Endothelial cell of umbilical vein (primary cell): ENCODE data around the gene XXYLT1. TPM values are rescaled to one million over a fixed set of nuclear protein-coding genes. Genes with fewer than 3 reads are reported as not detected.
A peak's percentile ranks its signal among the peaks of the same experiment; 100 is the strongest.

Source experiments
- BruUV-seq: library from RNA; stranded (reverse); fragments of 400-500 nt; replicated peaks from 2 replicates; lab custom pipeline; 2021; lab: Mats Ljungman, UMichigan
- CTCF ChIA-PET: fragments of 300-600, 350-600 bp; sonication (Branson Sonifier 250); formaldehyde crosslinking; loops from one replicate; lab custom pipeline; 2021; ENCODE audit warnings: antibody characterized with exemption, inconsistent platforms; lab: Charles Lee
- POLR2A ChIA-PET: fragments of 300-600, 350-600 bp; sonication (Branson Sonifier 250); formaldehyde crosslinking; loops from one replicate; lab custom pipeline; 2021; ENCODE audit warnings: antibody characterized with exemption, inconsistent platforms; lab: Charles Lee
- DNase-seq: peaks from one replicate; pipeline ENCODE4 v3.0.0-alpha.2; 2011; ENCODE audit warnings: low read depth, low spot score
- FAIRE-seq: peaks from 2 replicates; lab custom pipeline; 2011; peaks lifted over from hg19 to GRCh38; lab: Jason Lieb, UNC
- H2AFZ ChIP-seq: 2 replicates; pipeline ENCODE4 v1.6.0; 2012; ENCODE audit warnings: low read depth, low read length, control low read depth, inconsistent platforms
- H3K27ac ChIP-seq: 2 replicates; pipeline ENCODE4 v1.5.1; 2011; ENCODE audit warnings: low read depth, mild to moderate bottlenecking, control low read depth, low read length, moderate library complexity; ENCODE audit not compliant: insufficient read depth
- H3K27me3 ChIP-seq, 2 experiments: 2 replicates each; pipeline versions ENCODE4 v1.6.0 to v1.6.1; 2011; ENCODE audit warnings: low read length in 2 of 2, mixed read lengths in 1 of 2; ENCODE audit not compliant: control insufficient read depth in 2 of 2, insufficient read depth in 2 of 2
- H3K36me3 ChIP-seq, 2 experiments: 2 replicates in 1 of 2; 3 replicates in 1 of 2; pipeline ENCODE4 v1.5.1; 2011; ENCODE audit warnings: low read length in 2 of 2, mild to moderate bottlenecking in 1 of 2, moderate library complexity in 1 of 2; ENCODE audit not compliant: control insufficient read depth in 2 of 2, insufficient read depth in 2 of 2; ENCODE audit errors: extremely low read depth in 1 of 2
- H3K4me1 ChIP-seq: 3 replicates; pipeline ENCODE4 v1.5.1; 2011; ENCODE audit warnings: mild to moderate bottlenecking, low read length; ENCODE audit not compliant: control insufficient read depth, insufficient read depth; ENCODE audit errors: extremely low read depth
- H3K4me2 ChIP-seq: 2 replicates; pipeline ENCODE4 v1.6.1; 2011; ENCODE audit warnings: low read length, control low read depth, mixed read lengths; ENCODE audit not compliant: insufficient read depth
- H3K4me3 ChIP-seq, 3 experiments: fragments of 200-600 bp in 1 of 3; sonication (generic), shearing (Covaris generic) in 1 of 3; replicated peaks in 1 of 3; 2 replicates each; pipeline ENCODE4 v1.5.1; 2011 to 2016; ENCODE audit warnings: control low read depth in 3 of 3, low read length in 3 of 3, mild to moderate bottlenecking in 2 of 3, inconsistent platforms in 1 of 3, low read depth in 1 of 3, moderate library complexity in 1 of 3; ENCODE audit not compliant: insufficient read depth in 1 of 3
- H3K79me2 ChIP-seq: 2 replicates; pipeline ENCODE4 v1.6.0; 2012; ENCODE audit warnings: low read length, inconsistent platforms; ENCODE audit not compliant: control insufficient read depth, insufficient read depth
- H3K9ac ChIP-seq: replicated peaks from 2 replicates; pipeline ENCODE3; 2011; ENCODE audit warnings: low read length, control low read depth; ENCODE audit not compliant: insufficient read depth; ENCODE audit errors: extremely low read depth
- H3K9me1 ChIP-seq: replicated peaks from 3 replicates; pipeline ENCODE4 v1.6.0; 2011; ENCODE audit warnings: mild to moderate bottlenecking, low read length; ENCODE audit not compliant: control insufficient read depth, insufficient read depth; ENCODE audit errors: extremely low read depth
- H3K9me3 ChIP-seq: replicated peaks from 2 replicates; pipeline ENCODE4 v1.5.1; 2012; ENCODE audit warnings: low read length, inconsistent platforms; ENCODE audit not compliant: control insufficient read depth, insufficient read depth
- H4K20me1 ChIP-seq: replicated peaks from 2 replicates; pipeline ENCODE3; 2011; ENCODE audit warnings: mild to moderate bottlenecking, low read length; ENCODE audit not compliant: control insufficient read depth, insufficient read depth; ENCODE audit errors: extremely low read depth
- EZH2 ChIP-seq: IDR thresholded peaks from 2 replicates; pipeline ENCODE4 v1.6.1; 2012; ENCODE audit warnings: borderline replicate concordance, low read depth, mild to moderate bottlenecking, moderate library complexity, low read length, inconsistent platforms; ENCODE audit not compliant: severe bottlenecking
- FOS ChIP-seq: IDR thresholded peaks from 2 replicates; pipeline ENCODE4 v1.6.1; 2011; ENCODE audit warnings: mild to moderate bottlenecking, low read length, moderate library complexity, borderline replicate concordance; ENCODE audit not compliant: insufficient read depth
- GATA2 ChIP-seq: IDR thresholded peaks from 2 replicates; pipeline ENCODE4 v1.7.0; 2011; ENCODE audit warnings: low read depth, mild to moderate bottlenecking, moderate library complexity, mixed read lengths, low read length; ENCODE audit not compliant: insufficient read length, insufficient read depth
- JUN ChIP-seq: IDR thresholded peaks from 2 replicates; pipeline ENCODE4 v1.6.1; 2011; ENCODE audit warnings: borderline replicate concordance, low read depth; ENCODE audit not compliant: insufficient read length, insufficient read depth
- MYC ChIP-seq: IDR thresholded peaks from one replicate; pipeline ENCODE4 v1.6.1; 2011; ENCODE audit warnings: mild to moderate bottlenecking, low read depth, low read length
- POLR2A ChIP-seq: IDR thresholded peaks from 2 replicates; pipeline ENCODE4 v1.6.1; 2012; ENCODE audit warnings: low read depth, mild to moderate bottlenecking, control low read depth, low read length
- POLR2AphosphoS5 ChIP-seq: IDR thresholded peaks from 2 replicates; pipeline ENCODE4 v1.6.1; 2012; ENCODE audit warnings: low read depth, mild to moderate bottlenecking, control low read depth, low read length, moderate library complexity; ENCODE audit not compliant: insufficient read depth
- dilution Hi-C: fragments of 300-500 bp; cut with MboI; formaldehyde crosslinking; loops from one replicate; pipeline ENCODE4 v1.15.0; 2019; ENCODE audit warnings: low sequenced_read_pairs; ENCODE audit not compliant: extremely low pct_ligation_motif_present
- intact Hi-C: fragments of 100-400 bp; cut with micrococcal nuclease; formaldehyde crosslinking; loops from one replicate; pipeline ENCODE4 v1.10.0; 2022
- polyA plus RNA-seq, 4 experiments: library from polyadenylated mRNA; depleted of rRNA in 3 of 4; stranded (reverse) in 3 of 4; unstranded in 1 of 4; fragments of >200 nt; gene quantifications; 2 replicates each; pipeline versions ENCODE4 v1.2.1 to v1.2.3, GENCODE V29; 2011 to 2012; ENCODE audit warnings: missing spikeins in 1 of 4
- total RNA-seq: library from RNA; stranded (reverse); gene quantifications from 2 replicates; pipeline ENCODE4 v1.2.3, GENCODE V29; 2021
- TF ChIP-seq, protein P1 (sequence below): IDR thresholded peaks from 2 replicates; pipeline ENCODE4 v1.6.1; 2011; ENCODE audit not compliant: insufficient read depth, insufficient read length
- TF ChIP-seq, protein P2 (sequence below), 2 donors: IDR thresholded peaks; 1 replicate in 1 of 2; 2 replicates in 1 of 2; pipeline ENCODE4 v1.5.1; 2011; ENCODE audit warnings: low read length in 2 of 2, mild to moderate bottlenecking in 2 of 2, moderate library complexity in 2 of 2, control low read depth in 1 of 2, inconsistent platforms in 1 of 2, low read depth in 1 of 2; ENCODE audit not compliant: insufficient read depth in 1 of 2; ENCODE audit errors: extremely low read depth in 1 of 2

Gene XXYLT1
- total and polyA plus RNA-seq, 2 donors (not counting 3 experiments of a cell fraction or from before 2014, with no cell fraction given), result 54.4 to 78.1 TPM

DNA sequence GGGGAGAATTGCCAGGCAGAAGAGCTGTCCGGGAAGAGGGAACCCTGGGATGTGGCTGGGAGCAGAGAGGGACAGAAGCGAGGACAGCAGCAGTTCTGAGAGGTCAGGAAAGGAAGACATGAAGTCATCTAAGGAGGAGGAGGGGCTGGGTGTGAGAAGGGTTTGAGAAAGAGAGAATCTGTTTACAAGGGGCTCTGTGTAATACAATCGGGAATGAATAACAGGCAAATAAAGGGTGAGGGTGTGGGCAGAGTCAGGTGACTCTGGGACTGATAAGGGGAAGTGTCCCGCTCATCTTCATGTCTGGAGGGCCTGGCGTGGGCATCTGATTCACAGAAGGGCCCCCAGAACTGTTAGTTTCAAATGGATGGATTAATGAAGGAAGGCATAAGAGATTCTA, 191.3 kb downstream of the XXYLT1 start:
- Histone ChIP-seq H3K4me3 (no peak overlapping the region), H2AFZ (no peak overlapping the region), H3K9ac (no peak overlapping the region), H3K9me3 (no peaks in the 10 kb centered on the region), H3K27ac (peak overlapping the region; percentile 25), H3K4me1 (peaks cover 24% of the 10 kb centered on the region), H3K4me2 (no peak overlapping the region), H3K27me3 (no peaks in the 10 kb centered on the region), H3K9me1 (no peaks in the 10 kb centered on the region), H3K79me2 (no peaks in the 10 kb centered on the region), H3K36me3 (no peaks in the 10 kb centered on the region), H4K20me1 (no peaks in the 10 kb centered on the region)
- no TSS peak for BruUV-seq
- dilution Hi-C loops (no loop called here), intact Hi-C loops (loop anchor here (10.0 kb wide), 1 partner anchor 735 kb away; the partner anchor contains the start of gene MUC4)
- no peak for TF ChIP-seq POLR2A
- TF ChIP-seq MYC, result no peak
- no peak for TF ChIP-seq JUN
- TF ChIP-seq FOS, result no peak
- TF ChIP-seq GATA2, result no peak
- TF ChIP-seq EZH2, result no peak
- ChIA-PET CTCF (interaction anchor here (0.8 to 1.5 kb wide), 4 partner anchors 21 to 64 kb away, joined by 3 to 4 read pairs (median 3); no protein-coding TSS in a partner anchor), POLR2A (no interaction called here)
- no peak for DNase-seq
- no peak for FAIRE-seq

DNA sequence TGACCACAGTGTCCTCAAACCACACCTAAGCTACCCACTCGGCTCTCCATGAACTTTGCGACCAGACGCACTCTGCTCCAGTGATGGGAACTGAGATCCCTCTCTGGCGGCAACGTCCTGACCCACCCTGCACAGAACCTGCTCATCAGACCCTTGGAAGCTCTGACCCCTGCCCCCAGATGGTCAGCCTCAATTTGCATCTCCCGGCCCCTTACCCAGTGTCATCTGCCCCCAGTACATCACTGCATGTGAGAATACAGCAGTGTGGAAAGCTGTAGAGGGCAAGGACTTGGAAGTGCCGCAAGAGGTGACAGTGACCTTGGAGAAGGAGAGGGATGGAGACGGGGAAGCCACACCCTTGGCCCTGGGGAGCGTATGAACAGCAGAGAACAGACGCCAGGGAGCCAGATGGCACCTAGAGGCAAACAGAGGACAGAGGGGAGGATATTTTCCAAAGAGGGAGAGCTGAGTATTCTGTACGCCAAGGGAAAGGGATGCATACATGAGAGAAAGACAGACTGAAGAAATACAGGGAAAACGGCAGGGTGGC, 192.0 kb downstream of the XXYLT1 start:
- H3K9me3 ChIP-seq, result no peaks in the 10 kb centered on the region
- no peak overlapping the region for H3K27ac ChIP-seq
- H3K27me3 ChIP-seq, result no peaks in the 10 kb centered on the region
- ChIA-PET POLR2A (no interaction called here), CTCF (interaction anchor here (1.0 to 1.5 kb wide), 3 partner anchors 20 to 64 kb away, joined by 3 to 4 read pairs (median 3); no protein-coding TSS in a partner anchor)
- H3K9ac ChIP-seq, result no peak overlapping the region
- no peak overlapping the region for H2AFZ ChIP-seq
- TF ChIP-seq JUN, result no peak
- TF ChIP-seq, protein P1, sequence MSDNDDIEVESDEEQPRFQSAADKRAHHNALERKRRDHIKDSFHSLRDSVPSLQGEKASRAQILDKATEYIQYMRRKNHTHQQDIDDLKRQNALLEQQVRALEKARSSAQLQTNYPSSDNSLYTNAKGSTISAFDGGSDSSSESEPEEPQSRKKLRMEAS, result no peak
- TF ChIP-seq FOS, result no peak
- no peak for TF ChIP-seq POLR2A
- no peak for TF ChIP-seq MYC
- no peak for TF ChIP-seq POLR2AphosphoS5
- TF ChIP-seq EZH2, result no peak
- no peak for TF ChIP-seq GATA2
- TF ChIP-seq, protein P2, sequence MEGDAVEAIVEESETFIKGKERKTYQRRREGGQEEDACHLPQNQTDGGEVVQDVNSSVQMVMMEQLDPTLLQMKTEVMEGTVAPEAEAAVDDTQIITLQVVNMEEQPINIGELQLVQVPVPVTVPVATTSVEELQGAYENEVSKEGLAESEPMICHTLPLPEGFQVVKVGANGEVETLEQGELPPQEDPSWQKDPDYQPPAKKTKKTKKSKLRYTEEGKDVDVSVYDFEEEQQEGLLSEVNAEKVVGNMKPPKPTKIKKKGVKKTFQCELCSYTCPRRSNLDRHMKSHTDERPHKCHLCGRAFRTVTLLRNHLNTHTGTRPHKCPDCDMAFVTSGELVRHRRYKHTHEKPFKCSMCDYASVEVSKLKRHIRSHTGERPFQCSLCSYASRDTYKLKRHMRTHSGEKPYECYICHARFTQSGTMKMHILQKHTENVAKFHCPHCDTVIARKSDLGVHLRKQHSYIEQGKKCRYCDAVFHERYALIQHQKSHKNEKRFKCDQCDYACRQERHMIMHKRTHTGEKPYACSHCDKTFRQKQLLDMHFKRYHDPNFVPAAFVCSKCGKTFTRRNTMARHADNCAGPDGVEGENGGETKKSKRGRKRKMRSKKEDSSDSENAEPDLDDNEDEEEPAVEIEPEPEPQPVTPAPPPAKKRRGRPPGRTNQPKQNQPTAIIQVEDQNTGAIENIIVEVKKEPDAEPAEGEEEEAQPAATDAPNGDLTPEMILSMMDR (IDR thresholded peaks at IDR 0.05; ENCODE audit: extremely low read depth in 1 of 2, insufficient read depth in 1 of 2, low read depth in 1 of 2, low read length in 2 of 2), result no peak
- intact Hi-C loops (loop anchor here (10.0 kb wide), 1 partner anchor 736 kb away; the partner anchor contains the start of gene MUC4), dilution Hi-C loops (no loop called here)
- H3K9me1 ChIP-seq, result no peaks in the 10 kb centered on the region
- H3K36me3 ChIP-seq, result no peaks in the 10 kb centered on the region
- H4K20me1 ChIP-seq, result no peaks in the 10 kb centered on the region
- no peak for DNase-seq
- H3K79me2 ChIP-seq, result no peaks in the 10 kb centered on the region
- BruUV-seq, result no TSS peak
- no peak for FAIRE-seq
- H3K4me2 ChIP-seq, result no peak overlapping the region
- H3K4me1 ChIP-seq, result peaks cover 24% of the 10 kb centered on the region
- H3K4me3 ChIP-seq, result no peak overlapping the region
